Kidney epithelial cell (primary cell): Measurements from ENCODE around the gene ZNF516. TPM values are rescaled to one million over a fixed set of nuclear protein-coding genes. Genes with fewer than 3 reads are reported as not detected.

Experiments
- DNase-seq: peaks from one replicate; pipeline ENCODE4 v3.0.0-alpha.2; 2010; ENCODE audit warnings: low read depth
- H3K27me3 ChIP-seq: 2 replicates; pipeline ENCODE4 v1.6.0; 2011; ENCODE audit warnings: low read length; ENCODE audit not compliant: control insufficient read depth, insufficient read depth
- H3K36me3 ChIP-seq: 2 replicates; pipeline ENCODE4 v1.5.1; 2011; ENCODE audit warnings: low read length; ENCODE audit not compliant: control insufficient read depth, insufficient read depth
- H3K4me3 ChIP-seq: 2 replicates; pipeline ENCODE4 v1.5.1; 2011; ENCODE audit warnings: low read depth, mild to moderate bottlenecking, control low read depth, low read length
- CTCF ChIP-seq: IDR thresholded peaks from 2 replicates; pipeline ENCODE4 v1.5.1; 2011; ENCODE audit warnings: mild to moderate bottlenecking, moderate library complexity, low read length, control low read depth, inconsistent platforms; ENCODE audit not compliant: insufficient read depth, poor library complexity, severe bottlenecking
- total RNA-seq: library from RNA; depleted of rRNA; stranded (reverse); fragments of >200 nt; gene quantifications from 2 replicates; pipeline ENCODE4 v1.2.3, GENCODE V29; 2015

The ZNF516 gene
- total RNA-seq, 1 donor from 2014 or later = 56.1 TPM

- H3K36me3 ChIP-seq = no peaks in the 10 kb centered on the region
- H3K4me3 ChIP-seq = no peak overlapping the region
- TF ChIP-seq CTCF = no peak
- H3K27me3 ChIP-seq = no peaks in the 10 kb centered on the region
- no peak for DNase-seq
Measured at GRCh38 chr18:76506395-76506794, 11.4 kb upstream of the ZNF516 start.

DNA sequence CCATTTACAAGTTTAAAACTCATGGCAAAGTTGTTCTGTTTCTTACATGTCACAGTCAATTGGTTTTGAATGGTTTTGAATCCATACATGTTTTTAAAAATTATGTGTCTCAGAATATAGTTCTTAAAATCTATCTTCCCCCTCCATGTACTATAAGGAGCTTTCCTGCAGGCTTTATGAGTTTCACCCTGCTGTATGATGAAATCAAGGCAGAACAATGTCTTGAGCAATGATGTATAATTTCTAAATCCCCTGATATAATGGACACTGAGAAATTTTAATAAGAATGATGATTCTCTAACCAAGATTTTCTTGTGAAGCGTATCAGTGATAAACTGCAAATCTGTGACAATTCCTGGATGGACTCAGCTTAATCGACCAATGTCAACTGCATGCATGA is 10.6 kb upstream of the ZNF516 start:
- no peaks in the 10 kb centered on the region for H3K27me3 ChIP-seq
- no peak for TF ChIP-seq CTCF
- no peak overlapping the region for H3K4me3 ChIP-seq
- DNase-seq = no peak
- no peaks in the 10 kb centered on the region for H3K36me3 ChIP-seq

DNA sequence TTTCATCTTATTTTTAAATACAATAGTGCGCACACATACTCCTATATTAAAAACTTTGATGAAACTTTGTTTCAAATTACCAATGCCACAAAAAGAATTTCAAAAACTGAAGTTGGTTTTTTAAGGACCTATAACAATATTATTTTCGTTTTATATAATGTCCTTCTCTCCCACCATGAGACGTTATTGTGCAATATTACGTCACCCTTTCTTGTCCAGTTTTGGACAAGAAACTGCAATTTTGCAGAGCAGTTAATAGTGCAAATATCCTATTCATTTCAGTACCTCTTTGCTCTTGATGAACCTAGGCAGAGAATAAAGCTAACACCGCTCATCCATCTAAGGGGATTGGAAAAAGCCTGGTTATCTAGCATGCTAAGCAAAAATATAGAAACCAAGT is 9.7 kb upstream of the ZNF516 start:
- H3K4me3 ChIP-seq = no peak overlapping the region
- H3K27me3 ChIP-seq = no peaks in the 10 kb centered on the region
- no peak for DNase-seq
- no peaks in the 10 kb centered on the region for H3K36me3 ChIP-seq
- TF ChIP-seq CTCF = no peak

GRCh38 chr18:76503649-76504386 is 8.8 kb upstream of the ZNF516 start:
- no peak for TF ChIP-seq CTCF
- Histone ChIP-seq H3K4me3 (no peak overlapping the region), H3K27me3 (no peaks in the 10 kb centered on the region), H3K36me3 (no peaks in the 10 kb centered on the region)
- no peak for DNase-seq

DNA sequence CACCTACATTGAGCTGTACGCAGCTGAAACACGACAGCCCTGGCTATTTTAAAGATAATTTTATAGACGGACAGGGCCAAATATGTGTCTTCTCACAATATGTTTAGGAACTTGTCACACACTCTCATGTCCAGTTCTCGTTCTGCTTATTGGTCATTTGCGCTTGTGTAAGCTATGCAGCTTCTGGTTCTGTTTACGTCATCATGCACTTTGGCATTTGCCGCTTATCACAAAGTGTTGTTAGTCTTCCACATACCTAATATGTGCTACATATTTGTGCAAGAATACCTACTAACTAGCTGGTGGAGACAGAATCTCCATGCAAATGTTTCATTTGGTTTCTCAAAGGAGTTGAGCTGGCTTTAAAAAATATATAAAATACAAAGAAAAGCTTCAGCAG is 7.5 kb upstream of the ZNF516 start:
- DNase-seq = no peak
- Histone ChIP-seq H3K4me3 (no peak overlapping the region), H3K27me3 (no peaks in the 10 kb centered on the region), H3K36me3 (no peaks in the 10 kb centered on the region)
- no peak for TF ChIP-seq CTCF
